Measurements from ENCODE around the gene ERICH4.
A peak's percentile ranks its signal among the peaks of the same experiment; 100 is the strongest.
"Not testable (repeated sequence)": the region's sequence is repeated elsewhere in the genome, so short reads cannot be mapped to it uniquely, and the experiment has no call there.

Gene ERICH4

GRCh38 chr19:41415154-41415571, 27.8 kb upstream of the ERICH4 start:
- DNase-seq: no peak

DNA sequence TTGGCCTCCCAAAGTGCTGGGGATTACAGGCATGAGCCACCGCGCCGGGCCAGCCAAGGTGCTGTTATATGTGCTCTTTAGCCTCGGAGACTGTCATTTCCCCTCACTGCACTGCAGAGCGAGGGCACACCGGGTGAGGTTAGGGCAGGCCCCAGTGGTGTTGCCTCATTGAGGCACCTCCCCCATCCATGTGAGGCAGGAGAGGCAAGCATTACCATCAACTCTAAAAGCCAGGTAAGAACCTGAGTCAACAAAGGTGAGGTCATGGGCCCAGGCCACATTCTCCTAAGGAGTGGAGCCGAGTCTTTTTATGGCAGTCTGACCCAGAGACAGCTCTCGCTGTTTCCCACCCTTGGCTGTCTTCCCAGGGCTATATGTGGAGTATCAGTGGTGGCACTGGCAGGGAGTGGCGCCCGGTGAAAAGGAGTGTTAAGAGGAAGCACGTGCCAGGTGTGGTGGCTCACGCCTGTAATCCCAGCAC, 26.7 kb upstream of the ERICH4 start:
- no peak for DNase-seq

GRCh38 chr19:41420101-41420880, 22.7 kb upstream of the ERICH4 start:
- no peak for DNase-seq

GRCh38 chr19:41421314-41421713, 21.6 kb upstream of the ERICH4 start:
- no peak for DNase-seq

- no peak for DNase-seq
Measured at GRCh38 chr19:41421973-41422372, 21.0 kb upstream of the ERICH4 start.

- no peak for DNase-seq
Measured at GRCh38 chr19:41422456-41422855, 20.5 kb upstream of the ERICH4 start.

DNA sequence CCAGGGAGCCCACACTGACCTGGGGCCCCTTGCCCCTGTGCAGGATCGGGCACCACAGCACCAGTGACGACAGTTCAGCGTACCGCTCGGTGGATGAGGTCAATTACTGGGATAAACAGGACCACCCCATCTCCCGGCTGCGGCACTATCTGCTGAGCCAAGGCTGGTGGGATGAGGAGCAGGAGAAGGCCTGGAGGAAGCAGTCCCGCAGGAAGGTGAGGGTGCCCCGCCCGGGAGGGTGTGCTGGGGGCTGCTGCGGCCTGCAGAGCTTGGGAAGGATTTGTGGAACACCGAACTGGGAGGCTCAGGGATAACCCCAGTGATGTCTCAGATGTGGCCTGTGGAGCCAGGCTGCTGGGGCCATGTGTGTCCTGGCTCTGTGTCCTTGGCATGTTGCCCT, 20.0 kb upstream of the ERICH4 start:
- DNase-seq: no peak

GRCh38 chr19:41424335-41425173, 18.4 kb upstream of the ERICH4 start:
- no peak for DNase-seq

DNA sequence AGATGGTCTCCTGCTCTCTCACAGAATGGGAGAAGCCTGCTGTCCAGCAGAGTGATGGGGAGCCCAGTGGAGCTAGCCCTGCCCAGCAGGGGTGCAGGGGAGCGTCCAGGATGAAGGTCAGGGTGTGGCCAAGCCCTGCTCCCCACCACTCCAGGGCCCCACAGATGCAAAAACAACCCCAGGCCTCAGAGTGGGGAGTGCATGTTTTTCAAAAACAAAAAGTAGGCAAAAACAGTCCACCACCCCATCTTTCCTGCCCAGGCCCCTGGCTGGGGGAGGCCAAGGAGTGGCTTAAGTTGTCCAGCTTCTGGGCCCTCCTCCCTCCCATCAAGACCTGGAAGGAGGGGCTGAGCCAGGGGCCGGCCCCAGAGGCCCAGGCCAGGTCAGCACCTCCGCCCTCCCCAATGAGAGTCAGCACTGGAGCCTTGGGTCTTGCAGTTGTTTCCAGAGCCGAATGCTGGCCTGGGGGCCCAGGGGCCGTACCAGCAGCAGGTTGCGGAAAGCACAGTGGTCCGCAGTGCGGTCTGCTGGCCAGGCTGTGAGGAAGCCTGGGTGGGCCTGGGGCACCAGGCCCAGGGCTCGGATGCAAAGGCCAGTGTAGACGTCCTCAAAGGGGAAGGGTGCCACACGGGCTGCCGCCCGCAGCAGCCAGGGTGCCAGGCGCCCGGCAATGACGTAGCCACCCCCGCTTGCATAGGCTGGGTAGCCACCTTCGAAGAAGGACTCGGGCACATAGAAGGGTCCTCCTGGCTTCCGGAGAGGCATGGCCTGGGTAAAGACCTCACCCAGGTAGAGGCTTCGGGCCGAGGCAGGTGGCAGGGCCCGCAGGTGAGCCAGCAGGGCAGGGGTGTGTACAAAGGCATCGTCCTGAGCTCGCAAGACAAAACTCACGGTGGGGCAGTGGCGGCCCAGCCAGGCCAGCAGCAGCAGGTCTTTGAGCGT, 17.5 kb upstream of the ERICH4 start:
- no peak for DNase-seq

GRCh38 chr19:41426116-41426841, 16.7 kb upstream of the ERICH4 start:
- no peak for DNase-seq

GRCh38 chr19:41426952-41427646, 15.9 kb upstream of the ERICH4 start, which contains the start of gene B3GNT8:
B3GNT8 (minus strand) TSS chr19:41427374; CDS start chr19:41426778, 596 bp downstream.
- DNase-seq: no peak

DNA sequence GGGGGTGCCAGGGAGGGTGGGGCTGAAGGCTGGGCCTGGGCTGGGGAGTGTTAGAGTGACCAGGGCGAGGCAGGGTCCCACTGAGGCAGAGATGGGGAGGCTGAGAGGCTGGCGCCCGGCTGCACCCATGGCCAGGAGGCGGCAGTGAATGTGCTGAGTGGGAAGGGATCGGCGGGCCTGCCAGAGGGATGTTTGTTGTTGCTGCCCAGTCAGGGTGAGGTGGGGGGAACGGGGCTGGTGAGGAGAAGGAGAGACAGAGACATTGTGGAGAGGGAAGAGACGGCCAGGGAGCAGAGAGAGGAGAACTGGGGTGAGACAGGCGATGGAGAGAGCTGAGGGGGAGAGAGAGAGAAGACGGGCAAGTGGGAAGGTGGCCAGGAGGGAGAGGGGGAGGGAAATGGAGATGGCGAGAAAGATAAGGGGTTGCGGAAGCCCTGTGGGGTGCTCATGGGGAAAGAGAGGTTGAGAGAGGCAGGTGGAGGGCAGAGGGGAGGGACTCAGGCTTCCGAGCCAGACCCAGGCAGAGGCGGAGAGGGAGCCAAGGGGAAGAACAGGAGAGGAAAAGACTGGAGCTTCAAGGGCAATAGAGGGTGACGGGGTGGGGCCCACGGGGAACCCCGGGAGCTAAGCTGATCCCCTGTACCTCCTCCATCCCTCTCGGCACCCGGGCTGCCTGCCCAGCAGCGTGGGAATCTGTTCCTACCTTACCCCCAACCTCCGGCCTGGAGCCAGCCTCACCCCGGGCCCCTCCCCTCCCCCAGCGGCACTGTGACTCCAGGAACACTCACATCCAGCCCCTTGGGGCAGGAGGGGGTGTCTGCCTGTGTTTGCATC, 15.1 kb upstream of the ERICH4 start:
- DNase-seq: no peak

- no peak for DNase-seq
Measured at GRCh38 chr19:41428481-41428859, 14.5 kb upstream of the ERICH4 start.

- no peak for DNase-seq
Measured at GRCh38 chr19:41430922-41431321, 12.0 kb upstream of the ERICH4 start.

- DNase-seq: peak in 1 of 2 donors; percentile 16
Measured at GRCh38 chr19:41431426-41432386, 11.2 kb upstream of the ERICH4 start.

GRCh38 chr19:41433171-41433570, 9.8 kb upstream of the ERICH4 start:
- no peak for DNase-seq

DNA sequence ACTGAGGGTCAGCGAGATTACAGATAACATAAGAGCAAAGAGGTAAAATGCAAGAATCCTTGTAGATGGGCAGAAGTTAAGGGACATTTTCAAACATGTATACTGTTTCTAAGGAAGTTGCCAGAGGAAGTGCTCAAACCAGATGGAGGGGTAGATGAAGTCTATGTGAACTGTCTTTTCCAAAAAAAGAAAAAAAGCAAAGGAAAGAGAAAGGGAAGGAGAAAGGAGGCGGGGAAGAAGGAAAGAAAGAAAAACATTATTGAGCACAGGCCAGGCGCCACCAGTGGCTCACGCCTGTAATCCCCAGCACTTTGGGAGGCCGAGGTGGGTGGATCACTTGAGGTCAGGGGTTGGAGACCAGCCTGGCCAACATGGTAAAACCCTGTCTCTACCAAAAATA, 8.5 kb upstream of the ERICH4 start:
- no peak for DNase-seq

- DNase-seq: not testable (repeated sequence)
Measured at GRCh38 chr19:41435376-41435775, 7.6 kb upstream of the ERICH4 start.

Data from hippocampal formation (tissue), 2 donors.